ENCODE data around the gene CFB. TPM values are rescaled to one million over a fixed set of nuclear protein-coding genes. Genes with fewer than 3 reads are reported as not detected.

Gene CFB
- total RNA-seq, 1 experiment from 2014 or later: 0.32 TPM

GRCh38 chr6:31915756-31916155 lies 30.1 kb upstream of the CFB start:
- Histone ChIP-seq H3K4me3 (ENCODE audit: low read depth, low read length, poor library complexity, severe bottlenecking) (no peak overlapping the region), H3K27ac (ENCODE audit: low read depth, low read length, poor library complexity, severe bottlenecking) (no peak overlapping the region), H3K27me3 (replicated peaks; ENCODE audit: insufficient read depth, low read depth, low read length, poor library complexity) (no peaks in the 10 kb centered on the region), H3K9me3 (ENCODE audit: low read depth, low read length, poor library complexity, severe bottlenecking) (no peaks in the 10 kb centered on the region), H3K36me3 (ENCODE audit: insufficient read depth, low read length, poor library complexity, severe bottlenecking) (no peaks in the 10 kb centered on the region), H3K4me1 (ENCODE audit: insufficient read depth, low read length, poor library complexity, severe bottlenecking) (no peaks in the 10 kb centered on the region)
- no TSS peak for BruUV-seq (replicated peaks)
- no peak for DNase-seq (ENCODE audit: low spot score)
- intact Hi-C loops (cut with micrococcal nuclease; ENCODE audit: unreplicated experiment): no loop called here
- CTCF ChIA-PET: no interaction called here
- no peak for TF ChIP-seq CTCF (conservative IDR thresholded peaks at IDR 0.05; ENCODE audit: low read depth, low read length)
- POLR2A ChIA-PET (ENCODE audit: low non-redundant PET): no interaction called here

GRCh38 chr6:31918069-31918720 lies 27.7 kb upstream of the CFB start:
- POLR2A ChIA-PET (ENCODE audit: low non-redundant PET): interaction anchor here (0.6 to 0.7 kb wide), 3 partner anchors 41 to 1900 kb away, joined by 3 to 5 read pairs (median 3); partner anchors contain the start of genes NELFE and SKIC2
- no peak overlapping the region for H3K27ac ChIP-seq (ENCODE audit: low read depth, low read length, poor library complexity, severe bottlenecking)
- no peaks in the 10 kb centered on the region for H3K27me3 ChIP-seq (replicated peaks; ENCODE audit: insufficient read depth, low read depth, low read length, poor library complexity)
- CTCF ChIA-PET: no interaction called here
- intact Hi-C loops (cut with micrococcal nuclease; ENCODE audit: unreplicated experiment): no loop called here
- TF ChIP-seq CTCF (conservative IDR thresholded peaks at IDR 0.05; ENCODE audit: low read depth, low read length): no peak
- no peak for TF ChIP-seq EZH2 (IDR thresholded peaks at IDR 0.05; ENCODE audit: borderline replicate concordance, low read depth, low read length, poor library complexity, severe bottlenecking)
- no peaks in the 10 kb centered on the region for H3K4me1 ChIP-seq (ENCODE audit: insufficient read depth, low read length, poor library complexity, severe bottlenecking)
- H3K9me3 ChIP-seq (ENCODE audit: low read depth, low read length, poor library complexity, severe bottlenecking): no peaks in the 10 kb centered on the region
- no TSS peak for BruUV-seq (replicated peaks)
- DNase-seq (ENCODE audit: low spot score): no peak
- no peak overlapping the region for H3K4me3 ChIP-seq (ENCODE audit: low read depth, low read length, poor library complexity, severe bottlenecking)
- H3K36me3 ChIP-seq (ENCODE audit: insufficient read depth, low read length, poor library complexity, severe bottlenecking): no peaks in the 10 kb centered on the region

GRCh38 chr6:31919624-31920303 lies 26.1 kb upstream of the CFB start:
- Histone ChIP-seq H3K4me3 (ENCODE audit: low read depth, low read length, poor library complexity, severe bottlenecking) (no peak overlapping the region), H3K27me3 (replicated peaks; ENCODE audit: insufficient read depth, low read depth, low read length, poor library complexity) (no peaks in the 10 kb centered on the region), H3K4me1 (ENCODE audit: insufficient read depth, low read length, poor library complexity, severe bottlenecking) (no peaks in the 10 kb centered on the region), H3K9me3 (ENCODE audit: low read depth, low read length, poor library complexity, severe bottlenecking) (no peaks in the 10 kb centered on the region), H3K27ac (ENCODE audit: low read depth, low read length, poor library complexity, severe bottlenecking) (no peak overlapping the region), H3K36me3 (ENCODE audit: insufficient read depth, low read length, poor library complexity, severe bottlenecking) (no peaks in the 10 kb centered on the region)
- no peak for DNase-seq (ENCODE audit: low spot score)
- intact Hi-C loops (cut with micrococcal nuclease; ENCODE audit: unreplicated experiment): no loop called here
- no TSS peak for BruUV-seq (replicated peaks)
- TF ChIP-seq EZH2 (IDR thresholded peaks at IDR 0.05; ENCODE audit: borderline replicate concordance, low read depth, low read length, poor library complexity, severe bottlenecking) (no peak), CTCF (conservative IDR thresholded peaks at IDR 0.05; ENCODE audit: low read depth, low read length) (no peak)
- CTCF ChIA-PET: interaction anchor here (0.5 to 0.7 kb wide), 2 partner anchors 11 to 526 kb away, joined by 3 to 4 read pairs; no protein-coding TSS in a partner anchor
- POLR2A ChIA-PET (ENCODE audit: low non-redundant PET): no interaction called here

All from A673 (cell line).